Thyroid gland (tissue), 4 donors: Measurements from ENCODE around the gene RHBDL1.
"Not testable (repeated sequence)": the region's sequence is repeated elsewhere in the genome, so short reads cannot be mapped to it uniquely, and the experiment has no call there.

Source experiments
- CTCF ChIP-seq, 6 experiments: fragments of 200-600 bp in 3 of 6; fragments of 450-650 bp in 3 of 6; sonication (generic) in 3 of 6; IDR thresholded peaks; one replicate each; pipeline ENCODE4 v1.5.1; 2016 to 2019; ENCODE audit warnings: antibody characterized with exemption in 6 of 6, mild to moderate bottlenecking in 2 of 6, inconsistent platforms in 1 of 6, moderate library complexity in 1 of 6
- POLR2A ChIP-seq, 2 donors: fragments of 450-650 bp; IDR thresholded peaks; one replicate each; pipeline ENCODE4 v1.6.1; 2017; ENCODE audit warnings: antibody characterized with exemption in 2 of 2, mild to moderate bottlenecking in 2 of 2, moderate library complexity in 1 of 2

GRCh38 chr16:691242-691641, 15.8 kb downstream of the RHBDL1 start:
- not testable (repeated sequence) for TF ChIP-seq POLR2A, CTCF (IDR thresholded peaks at IDR 0.05)
